HG03196 (cell line): ENCODE data around the gene SECTM1.
"Not testable (repeated sequence)": the region's sequence is repeated elsewhere in the genome, so short reads cannot be mapped to it uniquely, and the experiment has no call there.

Source experiments
- ATAC-seq: cut with Tn5 transposase; IDR thresholded peaks from one replicate; pipeline ENCODE4 v1.9.1; 2021; ENCODE audit not compliant: unreplicated experiment

The SECTM1 gene

GRCh38 chr17:82349287-82349701, 15.7 kb upstream of the SECTM1 start:
- no peak for ATAC-seq

- ATAC-seq: no peak
Observed at GRCh38 chr17:82348866-82349265, 15.3 kb upstream of the SECTM1 start.

- no peak for ATAC-seq
Observed at GRCh38 chr17:82348434-82348833, 14.9 kb upstream of the SECTM1 start.

GRCh38 chr17:82347994-82348393, 14.4 kb upstream of the SECTM1 start:
- not testable (repeated sequence) for ATAC-seq

- ATAC-seq: no peak
Observed at GRCh38 chr17:82346342-82347300, 13.1 kb upstream of the SECTM1 start.

- no peak for ATAC-seq
Observed at GRCh38 chr17:82345151-82345976, 11.8 kb upstream of the SECTM1 start.

- no peak for ATAC-seq
Observed at GRCh38 chr17:82344175-82344907, 10.8 kb upstream of the SECTM1 start.

GRCh38 chr17:82343560-82343959, 10.0 kb upstream of the SECTM1 start:
- no peak for ATAC-seq

GRCh38 chr17:82342361-82343079, 9.0 kb upstream of the SECTM1 start:
- no peak for ATAC-seq

- ATAC-seq: no peak
Observed at GRCh38 chr17:82339634-82340580, 6.3 kb upstream of the SECTM1 start.

GRCh38 chr17:82338858-82339633, 5.5 kb upstream of the SECTM1 start:
- ATAC-seq: no peak

GRCh38 chr17:82334622-82335394, 1.2 kb upstream of the SECTM1 start:
- ATAC-seq: no peak

- ATAC-seq: no peak
Observed at GRCh38 chr17:82334204-82334621, 647 bp upstream of the SECTM1 start.

- ATAC-seq: no peak
Observed at GRCh38 chr17:82332669-82333278, 792 bp downstream of the SECTM1 start.

- ATAC-seq: no peak
Observed at GRCh38 chr17:82331345-82331939, 2.1 kb downstream of the SECTM1 start.

- ATAC-seq: no peak
Observed at GRCh38 chr17:82330322-82331239, 3.0 kb downstream of the SECTM1 start.
